HG03064 (cell line): ENCODE measurements around the gene KRTDAP.
"Not testable (repeated sequence)": the region's sequence is repeated elsewhere in the genome, so short reads cannot be mapped to it uniquely, and the experiment has no call there.

Source experiments
- ATAC-seq: cut with Tn5 transposase; IDR thresholded peaks from one replicate; pipeline ENCODE4 v1.9.1; 2021; ENCODE audit warnings: low read depth; ENCODE audit not compliant: unreplicated experiment

KRTDAP gene

DNA sequence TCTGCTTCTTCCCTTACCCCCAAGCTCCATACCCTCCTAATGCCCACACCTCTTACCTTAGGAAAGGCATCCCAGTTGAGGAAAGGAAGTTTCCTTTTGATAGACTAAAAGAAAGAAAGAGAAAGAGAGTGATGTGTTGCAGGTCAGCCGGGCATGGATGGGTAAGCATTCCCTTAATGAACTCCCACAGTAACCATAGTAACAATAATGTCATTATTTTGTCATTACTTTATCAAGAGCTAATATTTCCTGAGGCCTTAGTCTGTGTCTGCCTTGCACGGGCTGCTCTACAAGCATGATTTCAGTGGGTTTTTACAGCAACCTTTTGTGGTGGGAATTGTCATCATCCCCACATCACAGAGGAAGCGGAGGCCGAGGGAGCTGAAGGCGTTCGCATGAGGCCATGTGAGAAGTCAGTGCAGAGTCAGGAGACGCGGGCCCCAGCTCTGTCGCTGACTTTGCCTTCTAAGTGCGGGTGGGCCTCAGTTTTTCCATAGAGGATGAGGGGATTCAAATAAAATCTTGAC lies 2.5 kb downstream of the KRTDAP start:
- no peak for ATAC-seq

DNA sequence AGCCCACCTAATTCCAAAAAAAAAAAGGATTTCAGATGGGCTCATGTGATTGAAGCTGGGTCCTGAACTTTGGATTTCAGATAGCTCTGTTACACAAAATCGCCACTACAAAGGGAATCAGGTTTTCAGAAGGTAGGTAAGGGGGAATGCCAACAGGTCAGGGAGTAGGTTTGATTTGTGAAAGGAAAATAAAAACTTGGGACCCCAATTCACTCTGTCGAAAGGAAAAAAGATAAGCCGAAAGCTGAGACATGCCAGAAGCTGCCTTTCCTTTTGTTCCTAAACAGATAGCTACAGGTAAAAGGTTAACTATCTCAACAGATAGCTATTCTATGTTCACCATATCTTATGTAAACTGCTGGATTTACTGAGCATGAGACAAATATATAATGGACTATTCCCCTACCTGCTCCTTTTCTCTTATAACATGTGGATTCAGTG lies 4.0 kb downstream of the KRTDAP start:
- ATAC-seq: no peak

DNA sequence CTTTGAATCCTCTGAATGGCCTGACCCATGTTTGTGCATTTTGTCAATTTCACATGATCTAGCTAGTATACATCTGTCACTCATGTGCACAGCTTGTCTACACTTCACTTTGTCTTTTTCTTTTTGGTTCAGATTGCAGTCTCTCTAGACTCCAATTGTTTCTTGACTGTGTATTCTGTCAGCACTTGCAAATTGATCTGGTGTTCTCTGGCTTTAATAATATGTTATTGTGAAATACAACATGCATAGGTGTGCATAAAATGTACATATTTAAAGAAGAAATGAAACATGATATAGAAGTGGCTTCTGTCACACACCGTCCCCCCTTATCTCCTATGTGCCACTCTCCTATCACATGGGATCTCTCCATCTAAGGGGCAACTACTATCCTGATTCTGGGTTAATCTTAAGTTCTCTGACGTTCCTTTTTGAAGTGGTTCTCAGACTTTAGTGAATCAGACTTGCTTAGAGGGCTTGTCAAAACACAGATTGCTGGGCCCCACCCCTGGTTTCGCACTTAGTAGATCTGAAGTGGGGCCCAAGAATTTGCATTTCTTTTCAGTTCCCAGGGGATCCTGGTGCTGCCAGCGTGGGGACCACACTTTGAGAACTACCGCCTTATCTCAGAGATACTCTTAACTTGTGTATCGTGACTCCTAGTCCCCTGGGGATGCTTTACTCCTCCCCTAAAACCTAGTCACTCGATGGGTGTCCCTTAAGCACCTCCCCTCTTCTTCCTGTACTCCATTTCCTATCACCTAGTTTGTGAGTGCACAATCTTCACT lies 5.8 kb downstream of the KRTDAP start:
- ATAC-seq: no peak

DNA sequence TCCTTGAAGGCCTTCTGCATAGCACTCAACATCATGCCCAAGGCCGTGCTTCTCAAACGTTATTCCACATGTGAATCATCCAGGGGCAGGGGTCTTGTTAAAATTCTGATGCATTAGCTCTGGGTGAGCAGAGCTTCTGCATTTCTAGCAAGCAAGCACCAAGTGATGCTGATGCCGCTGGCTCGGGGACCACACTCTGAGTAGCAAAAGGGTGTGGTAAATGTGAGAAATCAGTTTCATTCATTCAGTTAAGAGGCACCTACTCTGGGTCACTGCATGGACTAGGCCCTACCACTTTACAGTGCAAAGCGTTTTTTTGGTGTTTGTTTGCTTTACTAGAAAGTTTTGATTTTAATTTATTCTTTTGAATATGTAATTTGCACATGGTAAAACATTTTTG lies 7.2 kb downstream of the KRTDAP start:
- ATAC-seq: no peak

DNA sequence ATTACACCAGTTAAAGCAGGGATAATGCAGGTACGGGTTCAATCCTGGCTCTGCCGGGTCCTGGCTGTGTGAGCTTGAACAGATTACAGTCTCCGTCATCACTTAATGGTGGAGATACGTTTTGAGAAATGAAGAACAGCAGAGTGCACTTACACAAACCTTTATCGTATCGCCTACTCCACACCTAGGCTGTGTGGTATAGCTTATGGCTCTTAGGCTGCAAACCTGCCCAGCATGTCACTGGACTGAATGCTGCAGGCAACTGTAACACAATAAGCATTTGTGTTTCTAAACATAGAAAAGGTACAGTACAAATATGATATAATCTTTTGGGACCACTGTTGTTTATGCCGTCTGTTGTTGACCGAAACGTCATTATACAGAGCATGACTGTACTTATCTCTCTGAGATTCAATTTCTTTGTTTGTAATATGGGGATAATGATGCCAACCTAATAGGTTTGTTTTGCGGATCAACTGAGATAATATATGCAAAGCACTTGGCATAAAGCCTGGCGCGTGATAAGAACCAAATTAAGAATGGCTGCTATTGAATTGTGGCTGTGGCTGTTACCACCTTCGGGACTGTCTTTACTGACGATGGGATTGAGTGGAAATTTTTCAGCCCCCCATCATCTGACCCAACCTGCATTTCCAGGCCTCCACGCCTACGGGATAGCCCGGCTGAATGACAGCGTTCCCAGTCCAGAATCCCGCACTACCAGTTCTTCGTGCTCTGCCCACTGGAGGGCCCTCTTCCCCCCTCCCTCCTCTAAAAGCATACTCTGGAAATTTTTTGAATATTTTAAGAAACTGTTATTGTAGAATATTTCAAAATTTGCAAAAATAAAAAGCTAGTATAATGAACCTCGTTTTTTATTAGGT lies 11.2 kb downstream of the KRTDAP start:
- ATAC-seq: no peak

DNA sequence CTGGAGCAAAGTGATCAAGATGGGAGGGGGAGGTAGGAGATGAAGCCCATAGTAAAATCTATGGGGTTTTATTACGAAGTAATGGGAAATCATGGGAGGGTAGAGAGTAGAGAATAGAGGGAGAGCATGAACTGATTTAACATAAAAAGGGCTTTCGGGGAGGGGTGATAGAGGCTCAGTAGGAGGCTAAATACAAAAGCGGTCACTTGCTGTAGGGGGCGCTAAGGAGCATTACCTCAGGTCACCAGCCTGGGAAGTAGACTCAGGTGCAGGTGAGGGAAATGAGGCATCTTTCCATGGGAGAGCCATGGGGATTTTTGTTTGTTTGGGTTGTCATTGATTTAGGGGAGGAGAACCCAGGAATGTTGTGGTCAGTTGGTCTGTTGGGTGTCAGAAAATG lies 14.1 kb downstream of the KRTDAP start:
- no peak for ATAC-seq

DNA sequence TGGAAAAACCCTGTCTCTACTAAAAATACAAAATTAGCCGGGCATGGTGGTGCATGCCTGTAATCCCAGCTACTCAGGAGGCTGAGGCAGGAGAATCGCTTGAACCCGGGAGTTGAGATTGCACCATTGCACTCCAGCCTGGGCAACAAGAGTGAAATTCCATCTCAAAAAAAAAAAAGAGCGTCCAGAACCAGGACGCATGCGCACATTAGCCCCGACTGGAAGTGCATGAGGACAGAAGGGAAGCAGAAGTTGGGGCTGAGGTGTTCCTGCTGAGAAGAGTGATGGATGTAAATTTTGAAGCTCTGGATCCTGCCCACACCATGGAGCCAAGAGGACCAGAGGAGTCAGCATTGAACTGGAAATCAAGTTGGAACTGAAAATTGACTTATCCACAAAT lies 15.7 kb downstream of the KRTDAP start:
- not testable (repeated sequence) for ATAC-seq

DNA sequence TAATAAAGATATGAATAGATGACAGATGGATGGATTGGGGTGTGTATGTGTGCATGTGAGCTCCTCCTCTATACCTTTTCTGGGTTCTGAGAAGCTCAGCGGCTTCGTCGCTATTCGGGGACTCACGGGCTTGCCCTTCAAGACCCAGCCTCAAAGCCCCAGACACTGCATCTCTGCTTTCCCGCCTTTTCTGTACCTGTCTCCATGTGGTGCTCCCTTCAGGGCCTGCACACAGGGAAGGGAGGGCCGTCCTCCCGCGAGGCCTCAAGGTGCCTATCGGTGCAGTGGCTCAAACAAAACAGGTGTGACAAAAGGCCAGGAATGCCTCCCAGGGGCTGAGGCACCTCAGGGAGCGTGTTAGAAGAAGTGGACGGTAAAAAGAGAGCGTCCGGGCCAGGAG lies 16.2 kb downstream of the KRTDAP start:
- ATAC-seq: no peak

DNA sequence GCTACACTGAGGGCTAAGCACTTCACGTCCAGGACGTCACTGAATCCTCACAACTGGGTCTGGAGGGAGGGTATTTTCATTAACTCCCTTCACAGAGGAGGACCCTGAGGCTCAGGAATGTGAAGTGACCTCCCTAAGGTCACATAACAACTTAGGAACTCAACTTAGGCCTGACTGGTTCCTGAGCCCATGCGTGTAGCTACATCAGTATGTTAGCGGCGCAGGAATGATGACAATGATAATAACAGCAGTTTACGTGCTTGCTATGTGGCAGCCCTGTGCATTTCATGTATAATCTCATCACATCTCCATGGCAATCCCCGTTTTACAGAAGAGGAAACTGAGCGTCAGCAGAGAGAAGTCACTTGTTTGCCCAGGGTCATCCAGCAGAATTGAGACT lies 18.3 kb downstream of the KRTDAP start:
- ATAC-seq: no peak

DNA sequence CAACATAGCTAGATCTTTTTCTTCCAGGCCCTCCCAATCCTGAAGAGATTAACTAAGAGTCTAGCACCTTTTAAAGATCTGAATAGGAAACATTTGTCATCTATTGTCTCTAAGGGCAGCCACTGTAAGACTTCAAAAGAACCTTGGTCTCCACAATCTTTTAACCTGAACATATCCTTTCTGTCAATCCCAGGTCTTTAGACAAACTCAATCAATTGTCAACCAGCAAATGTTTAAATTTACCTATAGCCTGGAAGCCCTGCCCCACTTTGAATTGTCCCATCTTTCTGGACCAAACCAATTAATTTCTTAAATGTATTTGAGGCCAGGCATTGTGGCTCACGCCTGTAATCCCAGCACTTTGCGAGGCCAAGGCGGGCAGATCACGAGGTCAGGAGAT lies 19.2 kb downstream of the KRTDAP start:
- not testable (repeated sequence) for ATAC-seq

DNA sequence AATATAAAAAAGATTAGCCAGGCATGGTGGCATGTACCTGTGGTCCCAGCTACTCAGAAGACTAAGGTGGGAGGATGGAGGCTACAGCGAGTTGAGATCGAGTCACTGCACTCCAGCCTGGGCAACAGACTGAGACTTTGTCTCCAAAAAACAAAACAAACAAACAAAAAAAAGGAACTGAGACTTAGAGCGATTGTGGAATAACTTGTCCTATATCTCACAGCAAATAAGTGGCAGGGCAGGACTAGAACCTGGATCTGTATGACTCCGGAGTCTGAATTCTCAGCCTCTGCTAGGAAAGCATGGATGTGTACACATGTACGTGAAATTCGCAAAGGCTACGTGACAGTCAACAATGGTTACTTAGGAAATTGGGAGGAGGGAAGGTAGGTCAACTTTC lies 20.1 kb downstream of the KRTDAP start:
- ATAC-seq: no peak

DNA sequence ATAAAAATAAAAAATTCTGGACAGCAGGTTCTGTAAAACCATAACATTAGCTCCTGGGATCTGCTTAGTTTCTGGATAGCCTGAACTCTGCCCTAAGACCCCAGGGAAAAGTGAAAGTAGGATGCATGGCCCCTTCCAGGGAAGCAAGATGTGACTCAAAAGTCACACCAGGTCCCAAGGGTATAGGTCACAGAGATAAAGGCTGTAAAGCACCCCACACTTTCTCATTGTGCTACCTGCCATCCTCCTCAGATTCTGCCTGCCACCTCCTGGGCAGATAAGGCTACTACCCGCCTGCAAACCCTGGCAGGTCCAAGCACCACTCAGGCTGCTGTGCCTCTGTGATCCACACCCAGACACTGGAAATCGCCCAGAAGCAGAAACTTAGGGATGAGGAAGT lies 21.6 kb downstream of the KRTDAP start:
- peak; percentile 69 for ATAC-seq

DNA sequence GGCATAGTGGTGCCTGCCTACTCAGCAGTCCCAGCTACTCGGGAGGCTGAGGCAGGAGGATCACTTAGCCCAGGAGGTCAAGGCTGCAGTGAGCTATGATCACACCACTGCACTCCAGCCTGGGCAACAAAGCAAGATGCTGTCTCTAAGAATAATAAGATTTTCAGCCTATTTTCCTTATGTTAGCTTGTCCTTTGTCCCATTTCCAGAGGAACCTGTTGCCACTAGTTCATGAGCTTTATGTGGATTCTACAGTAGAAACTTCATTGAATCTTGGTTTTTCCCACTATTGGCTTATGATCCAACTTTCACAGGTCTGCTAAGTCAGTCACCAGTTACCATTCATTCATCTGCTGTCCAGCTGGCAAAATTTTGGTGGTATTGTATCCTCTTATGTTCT lies 24.0 kb downstream of the KRTDAP start:
- no peak for ATAC-seq

DNA sequence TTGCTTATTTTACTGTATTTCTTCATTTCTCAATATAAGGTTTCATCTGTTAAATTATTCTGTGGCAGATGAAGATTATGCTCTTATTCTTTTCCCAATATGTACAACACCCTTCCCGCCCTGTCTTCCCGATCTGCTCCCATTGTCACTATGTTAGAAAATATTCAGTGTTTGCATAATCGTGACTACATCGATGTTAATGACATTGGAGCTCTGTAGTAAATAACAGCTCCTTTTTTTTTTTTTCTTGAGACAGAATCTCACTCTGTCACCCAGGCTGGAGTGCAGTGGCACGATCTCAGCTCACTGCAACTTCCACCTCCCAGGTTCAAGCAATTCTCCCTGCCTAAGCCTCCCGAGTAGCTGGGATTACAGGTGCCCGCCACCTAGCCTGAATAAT lies 27.3 kb downstream of the KRTDAP start:
- not testable (repeated sequence) for ATAC-seq

DNA sequence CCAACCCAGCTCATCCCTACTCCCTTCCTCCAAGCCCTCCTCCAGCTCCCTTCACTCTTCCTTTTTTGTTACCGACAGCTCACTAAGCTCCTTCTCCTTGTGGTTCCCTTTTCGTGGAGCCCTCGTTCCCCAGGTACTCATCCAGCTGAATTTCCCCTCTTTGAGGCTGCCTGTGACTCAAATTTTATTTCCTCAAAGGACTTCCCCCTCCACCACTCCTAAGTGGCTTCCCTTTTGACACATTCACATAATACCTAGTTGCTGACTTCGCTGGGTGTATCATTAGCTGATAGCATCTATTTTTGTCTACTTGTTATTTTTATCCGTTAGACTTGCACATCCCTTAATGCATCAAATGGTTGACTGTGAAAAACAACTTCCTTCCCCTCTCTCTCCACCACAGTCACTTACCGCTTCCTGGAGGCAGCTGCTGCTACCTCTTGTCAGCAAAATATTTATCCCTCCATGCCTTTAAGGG lies 27.7 kb downstream of the KRTDAP start:
- ATAC-seq: peak; percentile 63

DNA sequence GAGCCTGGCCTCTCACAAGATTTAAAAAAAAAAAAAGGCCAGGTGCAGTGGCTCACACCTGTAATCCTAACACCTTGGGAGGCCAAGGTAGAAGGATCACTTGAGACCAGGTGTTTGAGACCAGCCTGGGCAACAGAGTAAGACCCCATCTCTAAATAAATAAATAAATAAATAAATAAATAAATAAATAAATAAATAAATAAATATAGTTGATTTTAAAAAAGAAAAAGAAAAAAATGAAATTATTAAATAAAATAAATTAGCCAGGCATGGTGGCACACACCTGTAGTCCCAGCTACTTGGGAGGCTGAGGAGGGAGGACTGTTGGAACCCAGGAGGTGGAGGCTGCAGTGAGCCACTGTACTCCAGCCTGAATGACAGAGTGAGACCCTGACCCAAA lies 28.5 kb downstream of the KRTDAP start:
- not testable (repeated sequence) for ATAC-seq

DNA sequence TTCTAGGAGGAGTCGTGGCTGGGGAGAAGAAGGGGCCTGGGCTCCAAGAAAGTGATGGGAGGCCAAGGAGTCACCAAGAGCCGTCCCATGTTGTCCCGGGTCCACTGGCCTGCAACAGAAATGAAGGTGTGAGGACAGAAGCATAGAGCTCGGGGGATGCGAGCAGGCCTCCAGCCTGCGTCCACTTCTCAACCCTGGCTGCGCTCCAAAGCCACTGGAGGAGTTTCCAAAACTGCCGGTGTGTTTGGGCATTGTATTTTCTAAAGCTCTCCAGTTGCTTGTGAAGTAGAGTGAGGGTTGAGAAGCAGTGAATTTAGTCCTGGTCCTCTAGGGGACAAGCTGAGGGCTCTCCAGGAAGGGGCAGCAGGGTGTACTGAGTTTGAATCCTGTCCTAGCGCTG lies 29.2 kb downstream of the KRTDAP start:
- ATAC-seq: no peak

DNA sequence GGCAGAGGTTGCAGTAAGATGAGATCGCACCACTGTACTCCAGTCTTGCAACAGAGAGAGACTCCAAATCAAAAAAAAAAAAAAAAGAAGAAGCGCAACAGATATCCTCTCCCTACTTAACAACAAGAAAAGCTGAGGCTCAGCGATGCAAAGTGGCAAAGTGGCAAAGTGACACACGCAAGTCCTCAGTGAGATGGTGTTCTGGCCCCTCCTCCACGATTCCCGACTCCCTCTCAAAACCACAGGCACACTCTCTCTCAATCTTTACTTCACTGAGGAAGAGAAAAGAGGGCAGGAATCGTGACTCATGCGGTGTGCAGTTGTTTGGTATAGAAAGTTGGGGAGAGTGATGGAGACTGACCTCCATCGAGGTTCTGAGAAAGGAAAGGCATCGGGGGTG lies 29.7 kb downstream of the KRTDAP start:
- ATAC-seq: no peak

DNA sequence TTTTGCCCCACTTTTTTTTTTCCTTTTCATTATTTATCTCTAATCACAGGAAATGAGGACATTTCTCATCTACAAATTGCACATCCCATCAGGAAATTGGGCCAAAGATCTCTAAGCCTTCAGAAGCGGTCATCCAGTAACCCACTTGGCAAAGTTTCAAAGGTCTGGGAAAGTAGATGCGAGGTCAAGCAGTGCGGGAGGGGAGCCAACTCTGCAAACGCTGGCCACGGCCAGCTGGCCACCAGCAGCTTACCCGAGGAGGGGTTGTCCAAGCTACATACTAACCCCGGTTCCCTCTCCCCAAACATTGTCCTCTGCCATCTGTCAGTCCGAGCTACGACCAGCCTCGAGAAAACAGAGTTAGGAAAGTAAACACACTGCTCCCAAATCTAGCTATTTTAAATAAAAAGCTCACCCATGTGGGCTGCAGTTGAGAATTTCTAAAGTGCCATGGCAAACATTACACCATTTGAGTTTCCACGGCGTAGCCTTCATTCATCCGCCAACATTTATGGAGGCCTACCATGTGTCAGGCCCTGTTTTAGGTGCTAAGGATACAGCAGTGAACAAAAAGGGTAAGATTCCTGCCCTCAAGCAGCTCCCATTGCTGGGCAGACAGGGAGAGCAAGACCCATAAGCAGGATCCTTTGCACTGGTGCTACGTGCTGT lies 30.7 kb downstream of the KRTDAP start:
- ATAC-seq: no peak

DNA sequence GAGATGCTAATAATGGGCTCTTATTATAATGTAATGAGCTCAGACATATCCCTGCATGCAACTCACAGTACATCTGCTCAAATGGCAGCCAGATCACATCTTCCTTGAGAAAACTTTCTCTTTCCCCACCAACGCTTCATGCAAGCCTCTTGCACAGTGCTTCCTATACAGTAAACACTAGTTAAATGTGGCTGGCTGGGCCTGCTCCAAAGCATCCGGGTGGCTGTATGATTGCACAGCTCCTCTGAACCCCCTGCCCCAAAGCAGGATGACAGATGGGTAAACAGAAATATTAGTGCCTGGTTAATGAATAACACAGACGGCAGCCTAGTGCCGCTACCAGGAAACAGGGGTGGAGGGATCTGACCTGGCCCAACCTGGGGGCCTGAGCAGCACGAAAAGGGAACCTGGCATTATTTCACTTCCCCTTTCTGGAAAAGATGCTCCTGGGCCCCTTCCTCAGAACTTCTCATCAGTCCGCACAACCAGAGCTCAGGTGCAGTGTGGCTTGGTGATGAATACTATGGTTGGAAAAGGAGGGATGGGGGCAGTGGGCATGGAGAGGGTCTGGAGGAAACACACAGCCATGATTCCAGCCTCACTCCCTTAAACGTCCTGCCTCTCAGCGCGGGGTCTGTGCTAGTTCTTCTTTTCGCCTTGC lies 31.4 kb downstream of the KRTDAP start:
- no peak for ATAC-seq
